ENCODE results near the gene ISX.
A peak's percentile ranks its signal among the peaks of the same experiment; 100 is the strongest.

GRCh38 chr22:35024364-35024692, 41.6 kb upstream of the ISX start:
- TF ChIP-seq CTCF (IDR thresholded peaks at IDR 0.05 in 4 of 5, conservative IDR thresholded peaks at IDR 0.05 in 1 of 5) (peak in 1 of 5 experiments; percentile 5), POLR2A (IDR thresholded peaks at IDR 0.05) (no peak)

All from gastrocnemius medialis (tissue), 4 donors.